GM21381 (cell line): ENCODE measurements around the gene TRIM7.
"Not testable (repeated sequence)": the region's sequence is repeated elsewhere in the genome, so short reads cannot be mapped to it uniquely, and the experiment has no call there.

Source experiments
- ATAC-seq: cut with Tn5 transposase; IDR thresholded peaks from one replicate; pipeline ENCODE4 v1.9.1; 2021; ENCODE audit warnings: mild to moderate bottlenecking, moderate library complexity; ENCODE audit not compliant: unreplicated experiment

TRIM7 gene

DNA sequence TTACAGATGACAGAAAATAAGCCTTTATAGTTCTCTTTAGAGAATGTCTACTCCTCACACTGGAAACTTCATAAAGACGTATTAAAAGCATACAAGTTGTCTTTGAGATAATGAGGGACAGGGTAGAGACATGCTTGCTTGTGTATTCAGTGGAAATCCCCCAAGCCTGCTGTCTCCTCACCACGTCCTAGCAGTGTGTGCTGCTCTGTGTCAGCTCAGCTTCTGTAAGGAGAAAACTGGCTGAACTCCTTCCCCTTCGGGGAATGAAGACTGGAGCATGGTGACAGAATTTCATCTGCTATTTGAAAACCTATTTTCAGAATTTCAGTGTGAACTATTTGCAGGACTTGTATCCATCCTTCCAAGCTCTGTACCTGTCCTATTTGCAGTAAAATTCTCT lies 48.2 kb downstream of the TRIM7 start:
- no peak for ATAC-seq

GRCh38 chr5:181153814-181154213 lies 51.2 kb downstream of the TRIM7 start:
- no peak for ATAC-seq

GRCh38 chr5:181152406-181152805 lies 52.6 kb downstream of the TRIM7 start:
- ATAC-seq: no peak

GRCh38 chr5:181151146-181151545 lies 53.9 kb downstream of the TRIM7 start:
- ATAC-seq: no peak

DNA sequence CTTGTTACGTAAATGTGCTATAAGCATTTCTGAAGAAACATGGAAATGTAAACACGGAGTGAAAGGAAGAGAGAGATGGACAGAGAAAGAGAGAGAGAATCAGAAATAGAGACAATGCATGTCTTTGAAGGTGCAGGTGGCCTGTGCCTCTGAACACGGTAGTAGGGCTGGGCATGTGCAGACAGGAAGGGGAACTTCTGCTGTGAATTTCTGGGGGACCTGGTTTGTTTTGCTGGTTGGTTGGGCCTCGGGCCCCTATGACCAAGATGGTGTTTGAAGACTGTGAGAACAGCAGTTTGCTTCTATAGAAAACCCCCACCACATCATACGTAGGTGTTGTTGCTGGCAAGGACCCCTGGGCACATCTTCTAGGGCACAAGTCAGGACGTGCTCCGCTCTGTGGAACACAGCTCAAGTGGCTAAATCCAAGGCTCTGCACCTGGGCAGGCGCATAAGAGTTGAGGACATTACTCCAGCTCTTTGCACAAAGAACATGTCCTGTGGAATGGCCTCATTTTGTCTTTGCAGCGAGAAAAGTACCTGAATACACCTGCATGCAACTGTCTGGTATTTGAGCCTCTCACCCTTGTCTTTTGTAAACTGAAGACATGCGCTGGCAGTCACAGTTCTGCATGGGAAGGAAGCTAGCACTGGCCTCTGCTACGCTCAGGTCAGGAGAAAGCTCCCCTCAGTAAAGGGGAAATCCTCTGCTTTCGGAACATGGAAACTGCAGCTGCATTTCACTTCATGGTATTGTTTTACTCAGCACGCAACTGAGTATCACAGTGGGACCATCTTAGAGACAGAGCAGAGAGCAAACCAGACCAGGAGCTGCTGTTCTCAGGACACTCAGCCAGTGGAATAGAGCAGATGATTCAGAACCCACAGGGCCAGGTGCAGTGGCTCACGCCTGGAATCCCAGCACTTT lies 54.9 kb downstream of the TRIM7 start:
- no peak for ATAC-seq

GRCh38 chr5:181149355-181149754 lies 55.6 kb downstream of the TRIM7 start:
- ATAC-seq: no peak

GRCh38 chr5:181146927-181147636 lies 57.9 kb downstream of the TRIM7 start, which contains the start of gene OR2V2:
TSS of gene OR2V2 (plus strand) at chr5:181147586. CDS start at chr5:181154943, 7,357 bp downstream.
- not testable (repeated sequence) for ATAC-seq

GRCh38 chr5:181145133-181145532 lies 59.9 kb downstream of the TRIM7 start:
- no peak for ATAC-seq
